ENCODE results near the gene CEP85. TPM values are rescaled to one million over a fixed set of nuclear protein-coding genes. Genes with fewer than 3 reads are reported as not detected.

Gene CEP85
- total RNA-seq, 1 donor from 2014 or later = 10.5 TPM

- FAIRE-seq (no peak), DNase-seq (ENCODE audit: low read depth) (no peak)
- H3K9me3 Mint-ChIP-seq (ENCODE audit: unreplicated experiment) = no peaks in the 10 kb centered on the region
- no peak overlapping the region for H3K27ac Mint-ChIP-seq (ENCODE audit: unreplicated experiment)
- no peaks in the 10 kb centered on the region for H3K27me3 Mint-ChIP-seq (ENCODE audit: low read depth, unreplicated experiment)
- H3K9ac ChIP-seq (ENCODE audit: low read length) = no peak overlapping the region
- H3K4me3 ChIP-seq (ENCODE audit: insufficient read depth, low read depth, low read length) = no peak overlapping the region
- TF ChIP-seq CTCF (IDR thresholded peaks at IDR 0.05; ENCODE audit: insufficient read depth, low read depth, low read length) = no peak
- no peak for TF ChIP-seq EZH2 (IDR thresholded peaks at IDR 0.05; ENCODE audit: insufficient read depth, low read length)
- no peaks in the 10 kb centered on the region for H4K20me1 ChIP-seq (ENCODE audit: insufficient read depth, low read length)
- no peaks in the 10 kb centered on the region for H3K27me3 ChIP-seq (ENCODE audit: insufficient read depth, low read length)
- peaks cover 6% of the 10 kb centered on the region for H3K4me1 Mint-ChIP-seq (ENCODE audit: low read depth, unreplicated experiment)
- H3K27ac ChIP-seq (ENCODE audit: low read depth, low read length) = no peak overlapping the region
- peaks cover 7% of the 10 kb centered on the region for H3K4me1 ChIP-seq (ENCODE audit: insufficient read depth, low read length)
- no peak overlapping the region for H3K4me3 Mint-ChIP-seq (ENCODE audit: unreplicated experiment)
- H3K36me3 ChIP-seq (ENCODE audit: insufficient read depth, low read length) = no peaks in the 10 kb centered on the region
- H3K4me2 ChIP-seq (ENCODE audit: low read length) = no peak overlapping the region
- H3K9me3 ChIP-seq (ENCODE audit: insufficient read depth, low read depth, low read length) = no peaks in the 10 kb centered on the region
- no peaks in the 10 kb centered on the region for H3K79me2 ChIP-seq (ENCODE audit: insufficient read depth, low read length)
- no peak overlapping the region for H2AFZ ChIP-seq (ENCODE audit: low read depth, low read length)
- H3K36me3 Mint-ChIP-seq (ENCODE audit: low read depth, unreplicated experiment) = peaks cover 13% of the 10 kb centered on the region
Observed at GRCh38 chr1:26296340-26297056, 62.5 kb downstream of the CEP85 start.

- no peak overlapping the region for H3K4me2 ChIP-seq (ENCODE audit: low read length)
- H3K27me3 ChIP-seq (ENCODE audit: insufficient read depth, low read length) = no peaks in the 10 kb centered on the region
- Mint-ChIP-seq H3K4me1 (ENCODE audit: low read depth, unreplicated experiment) (peaks cover 6% of the 10 kb centered on the region), H3K27me3 (ENCODE audit: low read depth, unreplicated experiment) (no peaks in the 10 kb centered on the region), H3K27ac (ENCODE audit: unreplicated experiment) (no peak overlapping the region), H3K4me3 (ENCODE audit: unreplicated experiment) (no peak overlapping the region), H3K9me3 (ENCODE audit: unreplicated experiment) (no peaks in the 10 kb centered on the region), H3K36me3 (ENCODE audit: low read depth, unreplicated experiment) (peaks cover 9% of the 10 kb centered on the region)
- no peak for TF ChIP-seq EZH2 (IDR thresholded peaks at IDR 0.05; ENCODE audit: insufficient read depth, low read length)
- no peak for TF ChIP-seq CTCF (IDR thresholded peaks at IDR 0.05; ENCODE audit: insufficient read depth, low read depth, low read length)
- no peak overlapping the region for H3K4me3 ChIP-seq (ENCODE audit: insufficient read depth, low read depth, low read length)
- FAIRE-seq (no peak), DNase-seq (ENCODE audit: low read depth) (no peak)
- no peaks in the 10 kb centered on the region for H3K79me2 ChIP-seq (ENCODE audit: insufficient read depth, low read length)
- no peaks in the 10 kb centered on the region for H4K20me1 ChIP-seq (ENCODE audit: insufficient read depth, low read length)
- H3K27ac ChIP-seq (ENCODE audit: low read depth, low read length) = no peak overlapping the region
- no peaks in the 10 kb centered on the region for H3K36me3 ChIP-seq (ENCODE audit: insufficient read depth, low read length)
- peaks cover 7% of the 10 kb centered on the region for H3K4me1 ChIP-seq (ENCODE audit: insufficient read depth, low read length)
- no peaks in the 10 kb centered on the region for H3K9me3 ChIP-seq (ENCODE audit: insufficient read depth, low read depth, low read length)
- H2AFZ ChIP-seq (ENCODE audit: low read depth, low read length) = no peak overlapping the region
- no peak overlapping the region for H3K9ac ChIP-seq (ENCODE audit: low read length)
Observed at GRCh38 chr1:26297057-26297790, 63.2 kb downstream of the CEP85 start.

GRCh38 chr1:26297791-26298124, 63.8 kb downstream of the CEP85 start:
- peaks cover 9% of the 10 kb centered on the region for H3K36me3 Mint-ChIP-seq (ENCODE audit: low read depth, unreplicated experiment)
- DNase-seq (ENCODE audit: low read depth) (no peak), FAIRE-seq (no peak)
- no peak overlapping the region for H3K27ac Mint-ChIP-seq (ENCODE audit: unreplicated experiment)
- Histone ChIP-seq H3K9ac (ENCODE audit: low read length) (no peak overlapping the region), H3K27me3 (ENCODE audit: insufficient read depth, low read length) (no peaks in the 10 kb centered on the region), H4K20me1 (ENCODE audit: insufficient read depth, low read length) (no peaks in the 10 kb centered on the region), H3K4me2 (ENCODE audit: low read length) (peak overlapping the region; percentile 53), H3K4me3 (ENCODE audit: insufficient read depth, low read depth, low read length) (no peak overlapping the region), H3K79me2 (ENCODE audit: insufficient read depth, low read length) (no peaks in the 10 kb centered on the region), H3K27ac (ENCODE audit: low read depth, low read length) (no peak overlapping the region), H3K9me3 (ENCODE audit: insufficient read depth, low read depth, low read length) (no peaks in the 10 kb centered on the region), H3K36me3 (ENCODE audit: insufficient read depth, low read length) (no peaks in the 10 kb centered on the region), H2AFZ (ENCODE audit: low read depth, low read length) (peak overlapping the region; percentile 41), H3K4me1 (ENCODE audit: insufficient read depth, low read length) (peaks cover 12% of the 10 kb centered on the region)
- TF ChIP-seq EZH2 (IDR thresholded peaks at IDR 0.05; ENCODE audit: insufficient read depth, low read length) (no peak), CTCF (IDR thresholded peaks at IDR 0.05; ENCODE audit: insufficient read depth, low read depth, low read length) (no peak)
- peaks cover 12% of the 10 kb centered on the region for H3K4me1 Mint-ChIP-seq (ENCODE audit: low read depth, unreplicated experiment)
- no peaks in the 10 kb centered on the region for H3K27me3 Mint-ChIP-seq (ENCODE audit: low read depth, unreplicated experiment)
- no peak overlapping the region for H3K4me3 Mint-ChIP-seq (ENCODE audit: unreplicated experiment)
- H3K9me3 Mint-ChIP-seq (ENCODE audit: unreplicated experiment) = no peaks in the 10 kb centered on the region
